ENCODE results near the gene TARBP1.

GRCh38 chr1:234438579-234438978, 40.4 kb downstream of the TARBP1 start:
- TF ChIP-seq CTCF (IDR thresholded peaks at IDR 0.05; ENCODE audit: insufficient read depth, low read length): no peak
- TF ChIP-seq POLR2AphosphoS5 (IDR thresholded peaks at IDR 0.05; ENCODE audit: low read depth): no peak
- no peak for TF ChIP-seq REST (IDR thresholded peaks at IDR 0.05; ENCODE audit: insufficient replicate concordance, low read depth)
- TF ChIP-seq SPI1 (IDR thresholded peaks at IDR 0.05; ENCODE audit: borderline replicate concordance, low read depth): no peak

Data from HL-60 (cell line).